OCI-LY3 (cell line): ENCODE measurements around the gene KLHL36.
"Not testable (repeated sequence)": the region's sequence is repeated elsewhere in the genome, so short reads cannot be mapped to it uniquely, and the experiment has no call there.

Experiments used
- CTCF ChIP-seq: fragments of 200-600, 300-600 bp; sonication (generic); IDR thresholded peaks from 2 replicates; pipeline ENCODE4 v1.5.1; 2014; ENCODE audit warnings: antibody characterized with exemption, low read length, low read depth
- EZH2phosphoT487 ChIP-seq: fragments of 200-600 bp; shearing (Covaris generic); IDR thresholded peaks from 2 replicates; pipeline ENCODE4 v1.6.1; 2018; ENCODE audit warnings: antibody characterized with exemption, mixed run types, low read depth

DNA sequence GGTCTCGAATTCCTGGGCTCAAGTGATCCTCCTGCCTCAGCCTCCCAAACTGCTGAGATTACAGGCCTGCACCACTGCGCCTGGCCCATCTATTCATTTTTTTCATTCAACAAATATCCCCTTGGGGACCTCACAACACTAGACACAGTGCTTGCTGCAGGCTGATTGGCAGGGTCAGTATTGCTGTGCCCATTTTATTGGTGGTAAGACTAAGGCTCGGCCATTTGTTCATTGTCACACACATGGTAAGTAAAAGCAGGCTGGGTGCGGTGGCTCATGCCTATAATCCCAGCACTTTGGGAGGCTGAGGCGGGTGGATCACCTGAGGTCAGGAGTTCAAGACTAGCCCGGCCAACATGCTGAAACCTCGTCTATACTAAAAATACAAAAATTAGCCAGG is 15.4 kb upstream of the KLHL36 start:
- TF ChIP-seq CTCF, EZH2phosphoT487: not testable (repeated sequence)
